Measurements from ENCODE around the gene TWNK.
"Not testable (repeated sequence)": the region's sequence is repeated elsewhere in the genome, so short reads cannot be mapped to it uniquely, and the experiment has no call there.

TWNK gene

GRCh38 chr10:101034404-101034803, 47.1 kb downstream of the TWNK start:
- not testable (repeated sequence) for H3K36me3 Mint-ChIP-seq; H3K27ac Mint-ChIP-seq; H3K9me3 Mint-ChIP-seq (ENCODE audit: low read depth); H3K27me3 Mint-ChIP-seq; H3K4me3 Mint-ChIP-seq
- peaks cover 25% of the 10 kb centered on the region for H3K4me1 Mint-ChIP-seq (ENCODE audit: low read depth)

GRCh38 chr10:101035314-101035713, 48.0 kb downstream of the TWNK start:
- Mint-ChIP-seq H3K27me3 (no peaks in the 10 kb centered on the region), H3K27ac (no peak overlapping the region), H3K36me3 (no peaks in the 10 kb centered on the region), H3K4me1 (ENCODE audit: low read depth) (peaks cover 23% of the 10 kb centered on the region), H3K9me3 (ENCODE audit: low read depth) (no peaks in the 10 kb centered on the region), H3K4me3 (no peak overlapping the region)

GRCh38 chr10:101035916-101036702, 48.8 kb downstream of the TWNK start:
- H3K4me1 Mint-ChIP-seq (ENCODE audit: low read depth): peaks cover 23% of the 10 kb centered on the region
- no peaks in the 10 kb centered on the region for H3K27me3 Mint-ChIP-seq
- no peaks in the 10 kb centered on the region for H3K9me3 Mint-ChIP-seq (ENCODE audit: low read depth)
- H3K4me3 Mint-ChIP-seq: no peak overlapping the region
- no peak overlapping the region for H3K27ac Mint-ChIP-seq
- H3K36me3 Mint-ChIP-seq: no peaks in the 10 kb centered on the region

- Mint-ChIP-seq H3K9me3 (ENCODE audit: low read depth) (no peaks in the 10 kb centered on the region), H3K4me3 (no peak overlapping the region), H3K27me3 (no peaks in the 10 kb centered on the region), H3K4me1 (ENCODE audit: low read depth) (peaks cover 21% of the 10 kb centered on the region), H3K36me3 (no peaks in the 10 kb centered on the region), H3K27ac (no peak overlapping the region)
Observed at GRCh38 chr10:101036726-101037125, 49.4 kb downstream of the TWNK start.

GRCh38 chr10:101038484-101038883, 51.1 kb downstream of the TWNK start:
- Mint-ChIP-seq H3K9me3 (ENCODE audit: low read depth) (no peaks in the 10 kb centered on the region), H3K27ac (no peak overlapping the region), H3K36me3 (no peaks in the 10 kb centered on the region), H3K4me3 (no peak overlapping the region), H3K27me3 (no peaks in the 10 kb centered on the region), H3K4me1 (ENCODE audit: low read depth) (peaks cover 23% of the 10 kb centered on the region)

GRCh38 chr10:101040061-101040460, 52.7 kb downstream of the TWNK start:
- no peak overlapping the region for H3K27ac Mint-ChIP-seq
- H3K36me3 Mint-ChIP-seq: no peaks in the 10 kb centered on the region
- H3K9me3 Mint-ChIP-seq (ENCODE audit: low read depth): no peaks in the 10 kb centered on the region
- peaks cover 19% of the 10 kb centered on the region for H3K4me1 Mint-ChIP-seq (ENCODE audit: low read depth)
- H3K27me3 Mint-ChIP-seq: no peaks in the 10 kb centered on the region
- no peak overlapping the region for H3K4me3 Mint-ChIP-seq

GRCh38 chr10:101040851-101041250, 53.5 kb downstream of the TWNK start:
- no peaks in the 10 kb centered on the region for H3K27me3 Mint-ChIP-seq
- H3K9me3 Mint-ChIP-seq (ENCODE audit: low read depth): no peaks in the 10 kb centered on the region
- H3K36me3 Mint-ChIP-seq: no peaks in the 10 kb centered on the region
- H3K27ac Mint-ChIP-seq: no peak overlapping the region
- H3K4me3 Mint-ChIP-seq: no peak overlapping the region
- peaks cover 19% of the 10 kb centered on the region for H3K4me1 Mint-ChIP-seq (ENCODE audit: low read depth)

- Mint-ChIP-seq H3K36me3 (no peaks in the 10 kb centered on the region), H3K4me3 (no peak overlapping the region)
Observed at GRCh38 chr10:101041252-101041761, 54.0 kb downstream of the TWNK start.

GRCh38 chr10:101042118-101042517, 54.8 kb downstream of the TWNK start:
- Mint-ChIP-seq H3K27me3 (peaks cover 6% of the 10 kb centered on the region), H3K27ac (no peak overlapping the region), H3K9me3 (ENCODE audit: low read depth) (no peaks in the 10 kb centered on the region), H3K36me3 (no peaks in the 10 kb centered on the region), H3K4me1 (ENCODE audit: low read depth) (peaks cover 19% of the 10 kb centered on the region), H3K4me3 (peak overlapping the region; percentile 94)

More at GRCh38 chr10:101041252-101041761, 54.0 kb downstream of the TWNK start:
- Mint-ChIP-seq H3K4me1 (ENCODE audit: low read depth) (peaks cover 19% of the 10 kb centered on the region), H3K27ac (no peak overlapping the region), H3K9me3 (ENCODE audit: low read depth) (no peaks in the 10 kb centered on the region), H3K27me3 (peaks cover 1% of the 10 kb centered on the region)

- Mint-ChIP-seq H3K27me3 (peaks cover 6% of the 10 kb centered on the region), H3K4me3 (peak overlapping the region; percentile 94), H3K4me1 (ENCODE audit: low read depth) (peaks cover 19% of the 10 kb centered on the region), H3K36me3 (no peaks in the 10 kb centered on the region), H3K9me3 (ENCODE audit: low read depth) (no peaks in the 10 kb centered on the region), H3K27ac (peak overlapping the region; percentile 86)
Observed at GRCh38 chr10:101042667-101043362, 55.5 kb downstream of the TWNK start.

GRCh38 chr10:101043363-101043707, 56.0 kb downstream of the TWNK start:
- H3K27ac Mint-ChIP-seq: no peak overlapping the region

More at GRCh38 chr10:101043363-101043707, 56.0 kb downstream of the TWNK start:
- no peaks in the 10 kb centered on the region for H3K9me3 Mint-ChIP-seq (ENCODE audit: low read depth)
- H3K4me1 Mint-ChIP-seq (ENCODE audit: low read depth): peaks cover 20% of the 10 kb centered on the region
- no peaks in the 10 kb centered on the region for H3K36me3 Mint-ChIP-seq
- peaks cover 8% of the 10 kb centered on the region for H3K27me3 Mint-ChIP-seq
- peak overlapping the region; percentile 94 for H3K4me3 Mint-ChIP-seq
